ENCODE results near the gene ASB4. TPM values are rescaled to one million over a fixed set of nuclear protein-coding genes. Genes with fewer than 3 reads are reported as not detected.
A peak's percentile ranks its signal among the peaks of the same experiment; 100 is the strongest.

Gene ASB4
- total RNA-seq, 2 donors from 2014 or later, result not detected

DNA sequence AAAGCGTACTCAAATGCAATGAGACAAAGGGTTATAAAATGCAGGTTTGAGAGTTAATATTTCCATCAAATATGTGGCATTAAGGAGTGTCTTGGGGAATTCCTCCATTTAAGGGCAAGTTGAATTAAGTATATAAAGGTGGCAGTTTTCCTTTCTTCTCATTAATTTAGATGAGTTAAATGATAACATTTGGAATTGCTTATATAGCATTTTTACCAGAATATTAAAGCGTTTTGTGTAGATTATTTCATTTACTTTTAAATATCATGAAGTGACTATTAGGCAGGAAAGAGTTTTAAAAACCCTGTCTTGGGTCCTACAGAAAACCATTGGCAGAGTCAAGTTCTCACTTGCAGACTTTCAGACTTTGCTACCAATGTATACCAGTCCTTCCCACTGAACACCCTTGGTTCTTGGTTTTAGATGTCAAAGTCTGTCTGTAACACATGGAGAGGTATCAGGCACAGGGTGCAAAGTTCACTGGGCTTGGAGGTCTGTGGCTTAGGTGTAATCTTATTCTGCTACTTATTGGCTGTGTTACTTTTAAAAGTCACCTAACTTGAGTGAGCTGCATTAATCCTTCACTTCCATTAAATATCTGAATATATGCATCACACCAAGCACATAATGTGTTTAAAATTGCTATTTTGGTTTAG lies 51.0 kb downstream of the ASB4 start:
- Histone ChIP-seq H3K36me3 (replicated peaks in 1 of 2; ENCODE audit: insufficient read depth in 1 of 2, low read depth in 2 of 2) (no peaks in the 10 kb centered on the region), H3K9me3 (no peaks in the 10 kb centered on the region), H3K27me3 (no peaks in the 10 kb centered on the region), H3K4me1 (no peaks in the 10 kb centered on the region), H3K4me3 (no peak overlapping the region), H3K27ac (no peak overlapping the region)
- 88 to 91% methylated on average over 2 of the region's 2 CpGs for WGBS, 2 donors
- ATAC-seq (no peak), DNase-seq (peak in 1 of 4 donors; percentile 59)
- intact Hi-C loops (cut with DNase I), result loop anchor here (10.0 kb wide), 1 partner anchor 48 kb away; no protein-coding TSS in a partner anchor
- TF ChIP-seq, protein P1, sequence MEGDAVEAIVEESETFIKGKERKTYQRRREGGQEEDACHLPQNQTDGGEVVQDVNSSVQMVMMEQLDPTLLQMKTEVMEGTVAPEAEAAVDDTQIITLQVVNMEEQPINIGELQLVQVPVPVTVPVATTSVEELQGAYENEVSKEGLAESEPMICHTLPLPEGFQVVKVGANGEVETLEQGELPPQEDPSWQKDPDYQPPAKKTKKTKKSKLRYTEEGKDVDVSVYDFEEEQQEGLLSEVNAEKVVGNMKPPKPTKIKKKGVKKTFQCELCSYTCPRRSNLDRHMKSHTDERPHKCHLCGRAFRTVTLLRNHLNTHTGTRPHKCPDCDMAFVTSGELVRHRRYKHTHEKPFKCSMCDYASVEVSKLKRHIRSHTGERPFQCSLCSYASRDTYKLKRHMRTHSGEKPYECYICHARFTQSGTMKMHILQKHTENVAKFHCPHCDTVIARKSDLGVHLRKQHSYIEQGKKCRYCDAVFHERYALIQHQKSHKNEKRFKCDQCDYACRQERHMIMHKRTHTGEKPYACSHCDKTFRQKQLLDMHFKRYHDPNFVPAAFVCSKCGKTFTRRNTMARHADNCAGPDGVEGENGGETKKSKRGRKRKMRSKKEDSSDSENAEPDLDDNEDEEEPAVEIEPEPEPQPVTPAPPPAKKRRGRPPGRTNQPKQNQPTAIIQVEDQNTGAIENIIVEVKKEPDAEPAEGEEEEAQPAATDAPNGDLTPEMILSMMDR (IDR thresholded peaks at IDR 0.05), result no peak
- no peak for TF ChIP-seq POLR2A (IDR thresholded peaks at IDR 0.05)

DNA sequence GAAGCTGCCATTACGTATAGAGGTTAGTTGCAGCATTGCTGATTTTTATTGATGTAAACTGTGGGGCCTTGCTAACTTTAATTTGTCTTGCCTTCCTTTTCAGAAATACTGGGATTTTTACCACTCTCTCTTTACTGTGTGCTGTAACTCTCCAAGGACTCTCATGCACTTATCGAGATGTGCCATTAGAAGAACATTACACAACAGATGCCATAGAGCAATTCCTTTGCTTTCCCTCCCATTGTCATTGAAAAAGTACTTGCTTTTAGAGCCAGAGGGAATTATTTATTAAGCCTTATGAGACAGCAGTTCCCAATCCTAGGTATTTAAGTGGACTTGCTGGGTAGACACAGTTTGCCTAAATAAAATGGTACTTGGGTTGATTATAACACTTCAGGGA lies 51.7 kb downstream of the ASB4 start:
- H3K9me3 ChIP-seq, result no peaks in the 10 kb centered on the region
- ATAC-seq (no peak), DNase-seq (no peak)
- no peak for TF ChIP-seq POLR2A (IDR thresholded peaks at IDR 0.05)
- TF ChIP-seq, protein P1 (IDR thresholded peaks at IDR 0.05), result no peak
- no peaks in the 10 kb centered on the region for H3K36me3 ChIP-seq (replicated peaks in 1 of 2; ENCODE audit: insufficient read depth in 1 of 2, low read depth in 2 of 2)
- H3K4me3 ChIP-seq, result no peak overlapping the region
- intact Hi-C loops (cut with DNase I), result loop anchor here (10.0 kb wide), 1 partner anchor 47 kb away; no protein-coding TSS in a partner anchor
- no peaks in the 10 kb centered on the region for H3K4me1 ChIP-seq
- H3K27me3 ChIP-seq, result no peaks in the 10 kb centered on the region
- no peak overlapping the region for H3K27ac ChIP-seq
- WGBS, 2 donors, result 76 to 83% methylated on average over 2 of the region's 2 CpGs

DNA sequence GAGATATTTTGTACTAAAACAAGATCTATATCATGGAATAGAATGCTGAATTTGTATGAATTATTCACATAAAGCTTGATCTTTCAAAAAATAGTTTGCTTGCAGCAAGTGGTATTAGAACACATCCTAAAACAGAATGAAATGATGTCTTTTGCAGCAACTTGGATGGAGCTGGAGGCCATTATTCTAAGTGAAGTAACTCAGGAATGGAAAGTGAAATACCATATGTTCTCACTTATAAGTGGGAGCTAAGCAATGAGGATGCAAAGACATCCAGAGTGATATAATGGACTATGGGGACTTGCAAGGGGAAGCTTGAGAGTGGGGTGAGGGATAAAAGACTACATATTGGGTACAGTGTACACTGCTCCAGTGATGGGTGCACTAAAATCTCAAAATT lies 53.7 kb downstream of the ASB4 start:
- Histone ChIP-seq H3K27me3 (no peaks in the 10 kb centered on the region), H3K4me1 (no peaks in the 10 kb centered on the region), H3K4me3 (no peak overlapping the region), H3K9me3 (no peaks in the 10 kb centered on the region), H3K36me3 (replicated peaks in 1 of 2; ENCODE audit: insufficient read depth in 1 of 2, low read depth in 2 of 2) (no peaks in the 10 kb centered on the region), H3K27ac (no peak overlapping the region)
- DNase-seq, result no peak
- intact Hi-C loops (cut with DNase I), result loop anchor here (10.0 kb wide), 1 partner anchor 45 kb away; no protein-coding TSS in a partner anchor
- TF ChIP-seq, protein P1 (IDR thresholded peaks at IDR 0.05), result no peak
- no peak for TF ChIP-seq POLR2A (IDR thresholded peaks at IDR 0.05)
- ATAC-seq, result no peak

DNA sequence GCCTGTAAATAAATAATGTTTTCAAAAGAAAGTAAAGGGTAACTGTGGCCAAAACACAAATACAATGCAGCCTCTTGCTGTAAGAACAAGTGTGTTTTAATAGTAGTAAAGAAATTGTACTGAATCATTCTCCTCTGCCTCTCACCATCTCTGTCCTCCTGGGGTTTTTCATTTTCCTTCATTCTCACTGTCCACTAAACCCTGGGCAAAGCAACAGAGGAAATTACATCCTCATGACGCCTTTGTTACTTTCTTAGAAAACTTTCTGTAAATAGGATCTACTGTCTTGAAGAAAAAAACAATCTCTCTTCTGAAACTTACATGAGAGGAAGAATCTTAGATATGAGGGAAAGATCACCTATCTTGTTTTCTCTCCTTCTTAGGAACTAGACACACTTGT lies 54.6 kb downstream of the ASB4 start:
- Histone ChIP-seq H3K4me3 (no peak overlapping the region), H3K4me1 (peaks cover 5% of the 10 kb centered on the region), H3K27ac (no peak overlapping the region), H3K27me3 (no peaks in the 10 kb centered on the region), H3K36me3 (replicated peaks in 1 of 2; ENCODE audit: insufficient read depth in 1 of 2, low read depth in 2 of 2) (no peaks in the 10 kb centered on the region), H3K9me3 (no peaks in the 10 kb centered on the region)
- DNase-seq (no peak), ATAC-seq (no peak)
- TF ChIP-seq, protein P1 (IDR thresholded peaks at IDR 0.05), result no peak
- TF ChIP-seq POLR2A (IDR thresholded peaks at IDR 0.05), result no peak
- intact Hi-C loops (cut with DNase I), result no loop called here
- WGBS, 2 donors, result 78 to 88% methylated on average over 1 of the region's 1 CpG

DNA sequence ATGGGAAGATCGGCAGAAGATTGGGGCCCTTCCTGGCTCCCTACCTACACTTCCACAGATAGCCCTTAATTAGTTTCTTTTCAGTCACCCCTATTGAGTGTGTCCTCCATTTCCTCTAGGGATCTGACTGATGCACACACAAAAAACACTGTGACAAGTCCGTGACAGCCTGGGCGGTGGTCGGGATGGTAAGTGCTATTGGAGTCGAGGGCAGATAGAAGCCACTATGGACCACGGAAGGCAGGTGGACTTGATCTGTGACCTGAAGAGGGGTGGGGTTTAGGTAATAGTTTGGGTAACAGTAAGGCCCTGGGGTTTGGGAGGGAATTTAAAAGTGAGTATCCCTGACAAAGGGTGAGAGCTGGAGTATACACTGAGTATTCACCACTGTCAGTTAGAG lies 57.6 kb downstream of the ASB4 start:
- Histone ChIP-seq H3K36me3 (replicated peaks in 1 of 2; ENCODE audit: insufficient read depth in 1 of 2, low read depth in 2 of 2) (no peaks in the 10 kb centered on the region), H3K27me3 (no peaks in the 10 kb centered on the region), H3K4me3 (no peak overlapping the region), H3K9me3 (no peaks in the 10 kb centered on the region), H3K27ac (no peak overlapping the region), H3K4me1 (peaks cover 34% of the 10 kb centered on the region)
- intact Hi-C loops (cut with DNase I), result no loop called here
- no peak for ATAC-seq
- no peak for DNase-seq
- no peak for TF ChIP-seq POLR2A (IDR thresholded peaks at IDR 0.05)
- TF ChIP-seq, protein P1 (IDR thresholded peaks at IDR 0.05), result no peak
- WGBS, 2 donors, result 77 to 81% methylated on average over 6 of the region's 6 CpGs
